ENCODE measurements around the gene HMCN1.

Gene HMCN1

GRCh38 chr1:185849014-185849413, 114.8 kb downstream of the HMCN1 start:
- Histone ChIP-seq H3K27ac (ENCODE audit: low read length) (no peak overlapping the region), H3K36me3 (ENCODE audit: control insufficient read depth in 2 of 2, insufficient read depth in 2 of 2, low read length in 2 of 2) (no peaks in the 10 kb centered on the region), H3K9ac (ENCODE audit: low read length in 2 of 2) (no peak overlapping the region), H3K4me3 (ENCODE audit: low read length in 2 of 2) (no peak overlapping the region), H3K27me3 (ENCODE audit: control insufficient read depth in 1 of 2, insufficient read depth in 2 of 2, low read length in 2 of 2) (no peaks in the 10 kb centered on the region), H3K9me3 (ENCODE audit: control insufficient read depth in 2 of 2, low read length in 2 of 2) (no peaks in the 10 kb centered on the region), H3K4me1 (ENCODE audit: control insufficient read depth, insufficient read depth, low read length) (no peaks in the 10 kb centered on the region)

- H3K4me1 ChIP-seq (ENCODE audit: control insufficient read depth, insufficient read depth, low read length), result no peaks in the 10 kb centered on the region
- no peak overlapping the region for H3K4me3 ChIP-seq (ENCODE audit: low read length in 2 of 2)
- no peak overlapping the region for H3K27ac ChIP-seq (ENCODE audit: low read length)
- no peaks in the 10 kb centered on the region for H3K27me3 ChIP-seq (ENCODE audit: control insufficient read depth in 1 of 2, insufficient read depth in 2 of 2, low read length in 2 of 2)
- H3K9ac ChIP-seq (ENCODE audit: low read length in 2 of 2), result no peak overlapping the region
- H3K9me3 ChIP-seq (ENCODE audit: control insufficient read depth in 2 of 2, low read length in 2 of 2), result no peaks in the 10 kb centered on the region
- H3K36me3 ChIP-seq (ENCODE audit: control insufficient read depth in 2 of 2, insufficient read depth in 2 of 2, low read length in 2 of 2), result no peaks in the 10 kb centered on the region
Measured at GRCh38 chr1:185850366-185850765, 116.2 kb downstream of the HMCN1 start.

- no peaks in the 10 kb centered on the region for H3K9me3 ChIP-seq (ENCODE audit: control insufficient read depth in 2 of 2, low read length in 2 of 2)
- H3K36me3 ChIP-seq (ENCODE audit: control insufficient read depth in 2 of 2, insufficient read depth in 2 of 2, low read length in 2 of 2), result no peaks in the 10 kb centered on the region
- no peak overlapping the region for H3K27ac ChIP-seq (ENCODE audit: low read length)
- H3K4me3 ChIP-seq (ENCODE audit: low read length in 2 of 2), result no peak overlapping the region
- H3K9ac ChIP-seq (ENCODE audit: low read length in 2 of 2), result no peak overlapping the region
- H3K4me1 ChIP-seq (ENCODE audit: control insufficient read depth, insufficient read depth, low read length), result no peaks in the 10 kb centered on the region
- no peaks in the 10 kb centered on the region for H3K27me3 ChIP-seq (ENCODE audit: control insufficient read depth in 1 of 2, insufficient read depth in 2 of 2, low read length in 2 of 2)
Measured at GRCh38 chr1:185853739-185854138, 119.5 kb downstream of the HMCN1 start.

GRCh38 chr1:185856482-185856881, 122.3 kb downstream of the HMCN1 start:
- Histone ChIP-seq H3K9me3 (ENCODE audit: control insufficient read depth in 2 of 2, low read length in 2 of 2) (no peaks in the 10 kb centered on the region), H3K9ac (ENCODE audit: low read length in 2 of 2) (no peak overlapping the region), H3K27ac (ENCODE audit: low read length) (no peak overlapping the region), H3K4me1 (ENCODE audit: control insufficient read depth, insufficient read depth, low read length) (no peaks in the 10 kb centered on the region), H3K36me3 (ENCODE audit: control insufficient read depth in 2 of 2, insufficient read depth in 2 of 2, low read length in 2 of 2) (no peaks in the 10 kb centered on the region), H3K27me3 (ENCODE audit: control insufficient read depth in 1 of 2, insufficient read depth in 2 of 2, low read length in 2 of 2) (no peaks in the 10 kb centered on the region), H3K4me3 (ENCODE audit: low read length in 2 of 2) (no peak overlapping the region)

GRCh38 chr1:185857442-185857841, 123.3 kb downstream of the HMCN1 start:
- Histone ChIP-seq H3K27me3 (ENCODE audit: control insufficient read depth in 1 of 2, insufficient read depth in 2 of 2, low read length in 2 of 2) (no peaks in the 10 kb centered on the region), H3K4me1 (ENCODE audit: control insufficient read depth, insufficient read depth, low read length) (no peaks in the 10 kb centered on the region), H3K27ac (ENCODE audit: low read length) (no peak overlapping the region), H3K9me3 (ENCODE audit: control insufficient read depth in 2 of 2, low read length in 2 of 2) (no peaks in the 10 kb centered on the region), H3K36me3 (ENCODE audit: control insufficient read depth in 2 of 2, insufficient read depth in 2 of 2, low read length in 2 of 2) (no peaks in the 10 kb centered on the region), H3K9ac (ENCODE audit: low read length in 2 of 2) (no peak overlapping the region), H3K4me3 (ENCODE audit: low read length in 2 of 2) (no peak overlapping the region)

GRCh38 chr1:185860311-185860710, 126.1 kb downstream of the HMCN1 start:
- Histone ChIP-seq H3K36me3 (ENCODE audit: control insufficient read depth in 2 of 2, insufficient read depth in 2 of 2, low read length in 2 of 2) (no peaks in the 10 kb centered on the region), H3K9me3 (ENCODE audit: control insufficient read depth in 2 of 2, low read length in 2 of 2) (no peaks in the 10 kb centered on the region), H3K27ac (ENCODE audit: low read length) (no peak overlapping the region)

GRCh38 chr1:185860859-185861258, 126.7 kb downstream of the HMCN1 start:
- Histone ChIP-seq H3K36me3 (ENCODE audit: control insufficient read depth in 2 of 2, insufficient read depth in 2 of 2, low read length in 2 of 2) (no peaks in the 10 kb centered on the region), H3K4me3 (ENCODE audit: low read length in 2 of 2) (no peak overlapping the region), H3K27me3 (ENCODE audit: control insufficient read depth in 1 of 2, insufficient read depth in 2 of 2, low read length in 2 of 2) (no peaks in the 10 kb centered on the region), H3K9me3 (ENCODE audit: control insufficient read depth in 2 of 2, low read length in 2 of 2) (no peaks in the 10 kb centered on the region), H3K4me1 (ENCODE audit: control insufficient read depth, insufficient read depth, low read length) (no peaks in the 10 kb centered on the region), H3K9ac (ENCODE audit: low read length in 2 of 2) (no peak overlapping the region), H3K27ac (ENCODE audit: low read length) (no peak overlapping the region)

More at GRCh38 chr1:185860311-185860710, 126.1 kb downstream of the HMCN1 start:
- Histone ChIP-seq H3K27me3 (ENCODE audit: control insufficient read depth in 1 of 2, insufficient read depth in 2 of 2, low read length in 2 of 2) (no peaks in the 10 kb centered on the region), H3K9ac (ENCODE audit: low read length in 2 of 2) (no peak overlapping the region), H3K4me3 (ENCODE audit: low read length in 2 of 2) (no peak overlapping the region), H3K4me1 (ENCODE audit: control insufficient read depth, insufficient read depth, low read length) (no peaks in the 10 kb centered on the region)

GRCh38 chr1:185861630-185862029, 127.4 kb downstream of the HMCN1 start:
- Histone ChIP-seq H3K9me3 (ENCODE audit: control insufficient read depth in 2 of 2, low read length in 2 of 2) (no peaks in the 10 kb centered on the region), H3K27ac (ENCODE audit: low read length) (no peak overlapping the region), H3K4me1 (ENCODE audit: control insufficient read depth, insufficient read depth, low read length) (no peaks in the 10 kb centered on the region), H3K9ac (ENCODE audit: low read length in 2 of 2) (no peak overlapping the region), H3K27me3 (ENCODE audit: control insufficient read depth in 1 of 2, insufficient read depth in 2 of 2, low read length in 2 of 2) (no peaks in the 10 kb centered on the region), H3K4me3 (ENCODE audit: low read length in 2 of 2) (no peak overlapping the region), H3K36me3 (ENCODE audit: control insufficient read depth in 2 of 2, insufficient read depth in 2 of 2, low read length in 2 of 2) (no peaks in the 10 kb centered on the region)

GRCh38 chr1:185862235-185862634, 128.0 kb downstream of the HMCN1 start:
- Histone ChIP-seq H3K9me3 (ENCODE audit: control insufficient read depth in 2 of 2, low read length in 2 of 2) (no peaks in the 10 kb centered on the region), H3K9ac (ENCODE audit: low read length in 2 of 2) (no peak overlapping the region), H3K36me3 (ENCODE audit: control insufficient read depth in 2 of 2, insufficient read depth in 2 of 2, low read length in 2 of 2) (no peaks in the 10 kb centered on the region), H3K27ac (ENCODE audit: low read length) (no peak overlapping the region), H3K4me1 (ENCODE audit: control insufficient read depth, insufficient read depth, low read length) (no peaks in the 10 kb centered on the region), H3K27me3 (ENCODE audit: control insufficient read depth in 1 of 2, insufficient read depth in 2 of 2, low read length in 2 of 2) (no peaks in the 10 kb centered on the region), H3K4me3 (ENCODE audit: low read length in 2 of 2) (no peak overlapping the region)

GRCh38 chr1:185864331-185864730, 130.1 kb downstream of the HMCN1 start:
- Histone ChIP-seq H3K4me3 (ENCODE audit: low read length in 2 of 2) (no peak overlapping the region), H3K27me3 (ENCODE audit: control insufficient read depth in 1 of 2, insufficient read depth in 2 of 2, low read length in 2 of 2) (no peaks in the 10 kb centered on the region), H3K9me3 (ENCODE audit: control insufficient read depth in 2 of 2, low read length in 2 of 2) (no peaks in the 10 kb centered on the region), H3K36me3 (ENCODE audit: control insufficient read depth in 2 of 2, insufficient read depth in 2 of 2, low read length in 2 of 2) (no peaks in the 10 kb centered on the region), H3K27ac (ENCODE audit: low read length) (no peak overlapping the region), H3K9ac (ENCODE audit: low read length in 2 of 2) (no peak overlapping the region), H3K4me1 (ENCODE audit: control insufficient read depth, insufficient read depth, low read length) (no peaks in the 10 kb centered on the region)

- H3K4me3 ChIP-seq (ENCODE audit: low read length in 2 of 2), result no peak overlapping the region
- no peak overlapping the region for H3K9ac ChIP-seq (ENCODE audit: low read length in 2 of 2)
- H3K9me3 ChIP-seq (ENCODE audit: control insufficient read depth in 2 of 2, low read length in 2 of 2), result no peaks in the 10 kb centered on the region
- H3K36me3 ChIP-seq (ENCODE audit: control insufficient read depth in 2 of 2, insufficient read depth in 2 of 2, low read length in 2 of 2), result no peaks in the 10 kb centered on the region
- H3K27me3 ChIP-seq (ENCODE audit: control insufficient read depth in 1 of 2, insufficient read depth in 2 of 2, low read length in 2 of 2), result no peaks in the 10 kb centered on the region
- H3K4me1 ChIP-seq (ENCODE audit: control insufficient read depth, insufficient read depth, low read length), result no peaks in the 10 kb centered on the region
- no peak overlapping the region for H3K27ac ChIP-seq (ENCODE audit: low read length)
Measured at GRCh38 chr1:185864889-185865517, 130.8 kb downstream of the HMCN1 start.

All from stomach smooth muscle (tissue), 2 donors.